OCI-LY7 (cell line): ENCODE data around the gene SCIMP. TPM values are rescaled to one million over a fixed set of nuclear protein-coding genes. Genes with fewer than 3 reads are reported as not detected.

ENCODE experiments used
- Bru-seq: library from RNA; stranded (reverse); fragments of 400-500 nt; gene quantifications from one replicate; lab custom pipeline; 2021; lab: Mats Ljungman, UMichigan
- BruChase-seq, 2 experiments: library from RNA; stranded (reverse); fragments of 400-500 nt; gene quantifications; one replicate each; lab custom pipeline; 2021; lab: Mats Ljungman, UMichigan
- BruUV-seq: library from RNA; stranded (reverse); fragments of 400-500 nt; replicated peaks from 2 replicates; lab custom pipeline; 2021; lab: Mats Ljungman, UMichigan
- CTCF ChIA-PET: fragments of 300-600 bp; sonication (Branson Sonifier 250); formaldehyde crosslinking; loops from one replicate; lab custom pipeline; 2022; ENCODE audit warnings: antibody characterized with exemption; ENCODE audit not compliant: unreplicated experiment; lab: Charles Lee
- POLR2A ChIA-PET: fragments of 300-600 bp; sonication (Branson Sonifier 250); formaldehyde crosslinking; loops from one replicate; lab custom pipeline; 2022; ENCODE audit warnings: antibody characterized with exemption; lab: Charles Lee
- DNase-seq: peaks from one replicate; pipeline ENCODE4 v3.0.0-alpha.2; 2015; ENCODE audit warnings: low spot score
- H2AFZ ChIP-seq: fragments of 200-600 bp; sonication (generic), shearing (Covaris generic); 2 replicates; pipeline ENCODE4 v1.6.1; 2014; ENCODE audit warnings: mild to moderate bottlenecking, antibody characterized with exemption, low read length, moderate library complexity
- H3K27ac ChIP-seq: fragments of 200-600 bp; sonication (generic); 2 replicates; pipeline ENCODE4 v1.5.1; 2014; ENCODE audit warnings: mixed run types, low read depth, mild to moderate bottlenecking, moderate library complexity, low read length, inconsistent platforms; ENCODE audit not compliant: poor library complexity, severe bottlenecking
- H3K36me3 ChIP-seq: fragments of 200-600 bp; sonication (generic); 2 replicates; pipeline ENCODE4 v1.6.1; 2014; ENCODE audit warnings: mild to moderate bottlenecking, antibody characterized with exemption, low read length, moderate library complexity, mixed read lengths; ENCODE audit not compliant: insufficient read depth
- H3K4me1 ChIP-seq: fragments of 200-600 bp; sonication (generic); 2 replicates; pipeline ENCODE4 v1.5.1; 2014; ENCODE audit warnings: mild to moderate bottlenecking, low read length; ENCODE audit not compliant: insufficient read depth, poor library complexity, severe bottlenecking
- H3K4me2 ChIP-seq: fragments of 200-600 bp; sonication (generic); 2 replicates; pipeline ENCODE4 v1.6.1; 2014; ENCODE audit warnings: mild to moderate bottlenecking, low read length
- H3K4me3 ChIP-seq: fragments of 200-600 bp; sonication (generic); 2 replicates; pipeline ENCODE4 v1.5.1; 2014; ENCODE audit warnings: mild to moderate bottlenecking, low read depth, low read length; ENCODE audit not compliant: poor library complexity, severe bottlenecking
- H3K79me2 ChIP-seq: fragments of 200-600 bp; sonication (generic); 2 replicates; pipeline ENCODE4 v1.6.1; 2016; ENCODE audit warnings: low read depth, mild to moderate bottlenecking, low read length, moderate library complexity, mixed read lengths; ENCODE audit not compliant: insufficient read depth
- H3K9me2 ChIP-seq: fragments of 200-600 bp; sonication (generic); 2 replicates; pipeline ENCODE4 v1.6.1; 2016; ENCODE audit warnings: mild to moderate bottlenecking, low read length, mixed read lengths; ENCODE audit not compliant: insufficient read depth
- H3K9me3 ChIP-seq: fragments of 200-600 bp; sonication (generic); 2 replicates; pipeline ENCODE4 v1.6.1; 2014; ENCODE audit warnings: mild to moderate bottlenecking, mixed run types, low read length, mixed read lengths
- H4K20me1 ChIP-seq: fragments of 200-600 bp; sonication (generic); 2 replicates; pipeline ENCODE4 v1.6.1; 2014; ENCODE audit warnings: mild to moderate bottlenecking, antibody characterized with exemption, low read length, moderate library complexity, mixed read lengths; ENCODE audit not compliant: insufficient read depth
- CTCF ChIP-seq: fragments of 200-600 bp; sonication (generic); conservative IDR thresholded peaks from 2 replicates; pipeline ENCODE4 v1.5.1; 2014; ENCODE audit warnings: mild to moderate bottlenecking, antibody characterized with exemption, low read length, moderate library complexity, mixed read lengths
- EZH2phosphoT487 ChIP-seq: fragments of 200-600 bp; sonication (generic); IDR thresholded peaks from 2 replicates; pipeline ENCODE4 v1.6.1; 2018; ENCODE audit warnings: low read depth, borderline replicate concordance, mild to moderate bottlenecking, mixed run types, antibody characterized with exemption, low read length, moderate library complexity, mixed read lengths
- intact Hi-C: fragments of 100-400 bp; cut with micrococcal nuclease; formaldehyde crosslinking; loops from one replicate; pipeline ENCODE4 v1.10.0; 2022; ENCODE audit not compliant: unreplicated experiment
- long read RNA-seq: library from polyadenylated mRNA; stranded (forward); transcript quantifications from one replicate; pipeline ENCODE4 v2.0.0, GENCODE V29; 2022
- total RNA-seq, 2 experiments: library from RNA; depleted of rRNA in 1 of 2; stranded (reverse); fragments of >200 nt in 1 of 2; shearing (Covaris generic) in 1 of 2; gene quantifications; 2 replicates each; pipeline ENCODE4 v1.2.3, GENCODE V29; 2014 to 2022

SCIMP gene
- total RNA-seq (2014; rRNA removed; shearing (Covaris generic)) (0.88 and 3.0 TPM in 2 replicates), total RNA-seq (2022) (0.27 and 0.72 TPM in 2 replicates), Bru-seq, nascent RNA (percentile 25 among the genes with signal in this experiment), BruChase-seq, experiment 1, labeled RNA remaining after a 6-hour chase (percentile 17 among the genes with signal in this experiment), BruChase-seq, experiment 2, labeled RNA remaining after a 2-hour chase (percentile 23 among the genes with signal in this experiment)
- long read RNA-seq, partial matches to known transcripts = 0 of 3 reads
- long read RNA-seq, other reads (novel, unspliced or antisense) = 3 of 3 reads

- Histone ChIP-seq H4K20me1 (no peaks in the 10 kb centered on the region), H3K4me2 (peak within 1 kb of the TSS; percentile 51), H3K36me3 (no peaks in the 10 kb centered on the region), H3K79me2 (no peaks in the 10 kb centered on the region), H3K9me2 (no peaks in the 10 kb centered on the region), H3K9me3 (no peaks in the 10 kb centered on the region), H2AFZ (peak within 1 kb of the TSS; percentile 71), H3K4me1 (peaks cover 75% of the 10 kb centered on the region), H3K4me3 (no peak within 1 kb of the TSS), H3K27ac (peak within 1 kb of the TSS; percentile 42)
- intact Hi-C loops = no loop called here
- POLR2A ChIA-PET = interaction anchor here (1.2 to 1.3 kb wide), 2 partner anchors 14 to 23 kb away, joined by 3 to 5 read pairs; no protein-coding TSS in a partner anchor
- peak; percentile 71 for DNase-seq
- CTCF ChIA-PET = no interaction called here
- TF ChIP-seq EZH2phosphoT487 = no peak
- TF ChIP-seq CTCF = no peak
- BruUV-seq = no TSS peak
Observed at GRCh38 chr17:5234645-5235576, at the start of gene SCIMP. TSS of gene SCIMP (minus strand) at chr17:5234860. CDS start at chr17:5234755, 105 bp downstream.

GRCh38 chr17:5283571-5284315 is 49.1 kb upstream of the SCIMP start:
- no peaks in the 10 kb centered on the region for H3K9me2 ChIP-seq
- H2AFZ ChIP-seq = no peak overlapping the region
- TF ChIP-seq EZH2phosphoT487 = no peak
- no peak for TF ChIP-seq CTCF
- intact Hi-C loops = loop anchor here (2.0 kb wide), 1 partner anchor 135 kb away; the partner anchor contains the start of gene NUP88
- peak overlapping the region; percentile 38 for H3K27ac ChIP-seq
- peak; percentile 12 for DNase-seq
- H3K4me1 ChIP-seq = peaks cover 40% of the 10 kb centered on the region
- H3K36me3 ChIP-seq = peaks cover 21% of the 10 kb centered on the region
- H4K20me1 ChIP-seq = peaks cover 16% of the 10 kb centered on the region; the same call in 1 of the 2 replicates
- BruUV-seq = TSS peak; percentile 56
- POLR2A ChIA-PET = interaction anchor here (0.6 to 1.8 kb wide), 6 partner anchors 13 to 266 kb away, joined by 3 to 6 read pairs (median 4); partner anchors contain the start of gene NUP88
- CTCF ChIA-PET = no interaction called here
- peaks cover 57% of the 10 kb centered on the region for H3K79me2 ChIP-seq
- peak overlapping the region; percentile 81 for H3K4me2 ChIP-seq
- H3K4me3 ChIP-seq = peak overlapping the region; percentile 74
- H3K9me3 ChIP-seq = no peaks in the 10 kb centered on the region
